Ecto neural progenitor cell (in vitro differentiated cells): ENCODE data around the gene TRPM2.

Source experiments
- DNase-seq: peaks from one replicate; pipeline ENCODE4 v3.0.0-alpha.2; 2018; ENCODE audit warnings: low spot score

TRPM2 gene

DNA sequence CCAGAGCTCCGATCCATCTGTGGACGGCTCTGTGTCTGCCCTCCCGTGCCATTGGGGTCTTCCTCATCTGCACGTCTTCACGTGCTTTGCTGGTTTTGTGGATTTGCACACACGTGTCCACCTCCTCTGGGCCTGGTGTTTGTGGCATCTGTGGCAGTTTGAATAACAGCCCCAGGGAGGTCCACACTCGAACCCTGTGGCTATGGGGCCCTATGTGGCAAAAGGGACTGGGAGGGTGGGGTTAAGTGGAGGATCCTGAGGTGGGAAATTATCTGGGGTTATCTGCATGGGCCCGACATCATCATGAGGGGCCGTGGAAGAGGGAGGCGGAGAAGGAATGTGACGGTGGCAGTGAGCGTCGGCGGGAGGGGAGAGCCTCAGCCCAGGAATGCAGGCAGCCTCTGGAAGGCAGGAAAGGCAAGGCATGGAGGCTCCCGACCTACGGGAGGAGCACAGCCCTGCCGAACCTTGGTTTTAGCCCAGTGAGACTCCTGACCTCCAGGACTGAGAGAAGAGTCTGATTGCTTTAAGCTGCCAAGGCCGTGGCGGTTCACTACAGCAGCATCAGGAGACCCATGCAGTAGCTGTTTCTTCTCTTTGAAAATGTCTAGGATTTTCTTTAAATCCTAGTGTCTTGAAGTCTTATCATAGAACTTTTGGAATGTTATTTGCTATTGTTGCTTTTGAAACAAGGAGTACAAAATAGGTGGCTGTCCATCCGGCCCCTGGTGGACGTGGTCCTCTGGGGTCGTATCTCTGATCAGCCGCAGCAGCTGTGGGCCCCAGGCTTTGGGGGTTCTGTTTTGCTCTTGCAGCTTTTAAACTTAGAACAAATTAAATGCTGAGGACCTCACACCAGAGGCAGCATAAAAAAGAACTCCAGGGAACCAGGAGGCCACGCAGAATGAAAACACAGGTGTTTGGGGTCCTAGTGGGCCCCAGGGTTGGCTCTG lies 61.9 kb downstream of the TRPM2 start:
- peak; percentile 50 for DNase-seq

- peak; percentile 28 for DNase-seq
Observed at GRCh38 chr21:44416193-44416592, 62.8 kb downstream of the TRPM2 start.

GRCh38 chr21:44417621-44418107 lies 64.2 kb downstream of the TRPM2 start:
- DNase-seq, result peak; percentile 24

- DNase-seq, result peak; percentile 34
Observed at GRCh38 chr21:44418108-44418875, 64.9 kb downstream of the TRPM2 start.

- DNase-seq, result peak; percentile 21
Observed at GRCh38 chr21:44418876-44419230, 65.4 kb downstream of the TRPM2 start.

DNA sequence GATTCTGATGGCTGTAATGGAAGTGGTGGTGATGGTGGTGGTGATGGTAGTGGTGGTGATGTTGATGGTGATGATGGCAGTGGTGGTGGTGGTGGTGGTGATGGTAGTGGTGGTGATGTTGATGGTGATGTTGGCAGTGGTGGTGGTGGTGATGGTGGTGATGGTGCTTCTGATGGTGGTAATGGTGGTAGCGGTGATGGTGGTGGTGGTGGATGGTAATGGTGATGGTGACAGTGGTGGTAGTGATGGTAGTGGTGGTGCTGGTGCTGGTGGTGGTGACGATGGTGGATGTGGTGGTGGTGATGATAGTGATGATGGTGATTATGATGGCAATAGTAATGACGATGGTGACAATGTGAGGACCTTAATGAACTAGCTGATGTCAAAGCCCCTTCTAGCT lies 66.3 kb downstream of the TRPM2 start:
- DNase-seq, result peak; percentile 30

GRCh38 chr21:44420416-44421205 lies 67.2 kb downstream of the TRPM2 start:
- DNase-seq, result peak; percentile 29

GRCh38 chr21:44421901-44422840 lies 68.8 kb downstream of the TRPM2 start:
- peak; percentile 29 for DNase-seq

GRCh38 chr21:44423312-44423821 lies 69.9 kb downstream of the TRPM2 start:
- DNase-seq, result peak; percentile 26

GRCh38 chr21:44423941-44424607 lies 70.7 kb downstream of the TRPM2 start:
- DNase-seq, result peak; percentile 48

DNA sequence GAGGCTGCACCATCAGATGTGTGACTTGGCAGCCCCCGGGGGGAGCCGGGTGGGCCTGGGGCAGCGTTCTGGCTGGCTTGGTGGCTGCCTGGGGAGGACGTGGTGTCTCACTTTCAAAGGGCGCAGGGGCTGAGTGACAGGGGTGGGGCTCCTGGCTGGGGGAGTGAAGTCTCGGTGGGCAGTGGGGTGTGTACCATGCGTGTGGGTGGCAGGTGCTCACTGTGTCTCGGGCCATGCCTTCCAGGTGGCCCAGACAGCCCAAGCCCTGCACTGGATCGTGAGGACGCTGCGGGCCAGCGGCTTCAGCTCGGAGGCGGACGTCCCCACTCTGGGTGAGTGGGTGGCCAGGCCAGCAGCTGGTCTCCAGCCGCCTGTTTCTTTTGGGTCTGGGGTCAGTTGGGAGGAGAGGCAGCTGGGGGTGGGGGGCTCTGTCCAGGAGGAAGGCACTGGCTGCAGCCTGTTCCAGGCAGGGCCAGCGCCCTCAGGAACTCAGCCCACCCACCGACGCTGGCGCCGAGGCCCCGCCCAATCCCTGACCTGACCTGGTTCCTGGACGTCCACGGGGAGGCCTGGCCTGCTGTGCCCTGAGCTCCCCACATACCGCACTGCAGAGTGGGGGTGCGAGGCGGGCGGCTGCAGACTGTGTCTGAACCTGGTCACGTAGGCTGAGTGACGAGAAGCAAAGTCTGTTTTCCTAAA lies 71.3 kb downstream of the TRPM2 start:
- peak; percentile 54 for DNase-seq

GRCh38 chr21:44425307-44425894 lies 72.0 kb downstream of the TRPM2 start:
- DNase-seq, result peak; percentile 48

DNA sequence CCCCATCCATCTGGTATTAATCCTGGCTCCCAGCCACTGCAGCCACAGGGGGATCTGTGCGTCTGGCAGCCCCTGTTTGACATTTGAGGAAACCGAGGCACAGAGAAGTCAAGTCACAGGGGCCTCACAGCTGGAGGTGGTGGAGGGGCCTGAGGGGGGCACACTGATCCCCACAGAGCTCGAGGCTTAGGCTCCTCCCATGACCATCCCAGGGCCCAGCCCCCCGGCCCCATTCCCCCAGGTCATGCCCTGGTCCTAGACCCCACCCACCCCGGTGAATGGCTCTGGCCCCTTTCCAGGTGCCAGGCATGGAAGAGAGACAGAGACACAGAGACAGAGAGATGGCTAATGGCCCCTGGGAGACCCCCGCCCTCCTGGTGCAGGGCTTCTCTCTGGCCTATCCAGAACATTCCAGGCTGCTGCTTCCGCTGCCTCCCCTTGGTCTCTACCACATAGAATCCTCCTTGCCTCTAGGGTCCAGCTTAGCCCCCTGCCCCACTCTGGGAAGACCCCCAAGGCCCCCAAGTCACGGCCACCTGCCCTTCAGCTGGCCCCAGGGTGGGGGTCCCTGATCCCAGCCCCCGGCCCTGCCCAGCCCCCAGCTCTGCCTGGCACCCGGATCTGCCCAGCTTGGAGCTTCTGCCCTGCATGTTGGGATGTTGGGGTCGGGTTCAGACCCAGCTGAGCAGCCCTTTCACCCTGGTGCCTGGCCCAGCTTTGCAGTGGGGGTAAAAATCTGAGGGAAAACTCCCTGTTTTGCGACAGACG lies 72.7 kb downstream of the TRPM2 start:
- peak; percentile 46 for DNase-seq

DNA sequence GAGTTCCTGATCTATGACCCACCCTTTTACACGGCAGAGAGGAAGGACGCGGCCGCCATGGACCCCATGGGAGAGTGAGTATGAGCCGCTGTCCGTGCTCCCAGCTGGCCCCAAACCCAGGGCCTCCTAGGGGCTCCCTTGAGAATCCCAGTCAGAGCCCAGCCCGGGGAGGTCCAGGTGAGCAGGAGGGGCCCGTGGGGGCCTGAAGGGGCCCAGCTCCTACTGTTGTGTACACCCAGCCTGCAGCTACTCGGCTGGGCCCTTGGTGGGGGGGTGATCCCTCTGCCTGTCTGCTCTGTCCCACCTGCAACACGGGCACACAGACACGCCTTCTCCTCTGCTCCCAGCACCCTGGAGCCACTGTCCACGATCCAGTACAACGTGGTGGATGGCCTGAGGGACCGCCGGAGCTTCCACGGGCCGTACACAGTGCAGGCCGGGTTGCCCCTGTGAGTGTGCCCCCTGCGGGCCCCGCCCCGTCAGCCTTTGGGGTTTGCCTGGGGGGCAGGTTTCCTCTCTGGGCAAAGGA lies 73.3 kb downstream of the TRPM2 start:
- DNase-seq, result peak; percentile 42

DNA sequence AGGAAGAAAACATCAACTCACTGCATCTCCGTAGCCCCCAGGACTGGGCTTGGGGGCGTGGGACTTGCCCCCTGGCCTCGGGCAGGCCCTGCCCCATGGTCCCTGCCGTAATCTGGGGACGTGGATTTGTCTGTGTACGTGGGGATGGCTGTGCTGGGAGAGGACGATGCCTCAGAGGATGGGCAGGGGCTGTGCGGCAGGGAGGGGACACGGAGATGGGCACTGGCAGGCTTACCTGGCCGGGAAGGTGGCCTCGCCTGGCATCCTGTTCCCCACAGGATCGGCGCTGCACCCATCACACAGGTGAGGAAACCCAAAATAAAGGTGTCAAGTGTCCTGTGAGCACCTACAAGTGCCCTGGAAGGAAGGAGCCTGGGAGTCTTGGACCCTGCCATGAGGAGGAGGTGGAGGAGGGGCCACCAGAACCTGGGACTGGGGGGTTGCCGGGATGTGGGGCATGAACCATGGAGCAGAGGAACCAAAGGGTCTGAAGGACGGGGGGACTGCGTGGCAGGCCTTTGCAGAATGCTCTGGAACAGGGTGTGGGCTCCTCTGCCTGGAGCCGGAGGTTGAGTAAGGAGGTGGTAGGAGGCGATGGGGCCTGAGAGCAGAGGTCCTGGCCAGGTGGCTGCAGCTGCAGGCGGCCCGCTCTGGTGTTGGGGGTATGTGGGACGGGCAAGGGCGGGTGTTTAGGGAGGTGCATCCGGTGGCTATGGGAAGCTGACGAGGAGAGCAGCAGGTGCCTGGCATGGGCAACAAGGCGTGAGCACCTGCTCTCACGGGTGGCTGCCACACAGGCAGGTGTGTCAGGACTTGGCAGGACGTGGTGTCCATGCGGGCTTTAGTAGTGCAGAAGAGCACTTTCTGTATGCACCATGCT lies 74.1 kb downstream of the TRPM2 start:
- peak; percentile 43 for DNase-seq

DNA sequence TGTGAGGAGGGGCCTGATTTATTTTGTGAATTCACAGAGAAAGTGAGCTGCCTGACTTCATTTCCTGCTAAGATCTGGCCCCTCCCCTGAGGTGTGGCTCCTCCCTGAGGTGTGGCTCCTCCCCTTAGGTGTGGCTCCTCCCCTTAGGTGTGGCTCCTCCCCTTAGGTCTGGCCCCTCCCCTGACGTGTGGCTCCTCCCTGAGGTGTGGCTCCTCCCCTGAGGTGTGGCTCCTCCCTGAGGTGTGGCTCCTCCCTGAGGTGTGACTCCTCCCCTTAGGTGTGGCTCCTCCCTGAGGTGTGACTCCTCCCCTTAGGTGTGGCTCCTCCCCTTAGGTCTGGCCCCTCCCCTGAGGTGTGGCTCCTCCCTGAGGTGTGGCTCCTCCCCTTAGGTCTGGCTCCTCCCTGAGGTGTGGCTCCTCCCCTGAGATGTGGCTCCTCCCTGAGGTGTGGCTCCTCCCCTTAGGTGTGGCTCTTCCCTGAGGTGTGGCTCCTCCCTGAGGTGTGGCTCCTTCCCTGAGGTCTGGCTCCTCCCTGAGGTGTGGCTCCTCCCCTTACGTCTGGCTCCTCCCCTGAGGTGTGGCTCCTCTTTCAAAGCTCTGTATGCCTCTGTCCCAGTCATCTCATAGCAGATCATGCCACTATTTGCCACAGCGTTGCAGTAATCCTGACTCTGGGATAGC lies 75.0 kb downstream of the TRPM2 start:
- DNase-seq, result peak; percentile 48
